OCI-LY7 (cell line): ENCODE measurements around the gene WNT6.

ENCODE experiments used
- CTCF ChIP-seq: fragments of 200-600 bp; sonication (generic); conservative IDR thresholded peaks from 2 replicates; pipeline ENCODE4 v1.5.1; 2014; ENCODE audit warnings: mild to moderate bottlenecking, antibody characterized with exemption, low read length, moderate library complexity, mixed read lengths
- EZH2phosphoT487 ChIP-seq: fragments of 200-600 bp; sonication (generic); IDR thresholded peaks from 2 replicates; pipeline ENCODE4 v1.6.1; 2018; ENCODE audit warnings: low read depth, borderline replicate concordance, mild to moderate bottlenecking, mixed run types, antibody characterized with exemption, low read length, moderate library complexity, mixed read lengths

DNA sequence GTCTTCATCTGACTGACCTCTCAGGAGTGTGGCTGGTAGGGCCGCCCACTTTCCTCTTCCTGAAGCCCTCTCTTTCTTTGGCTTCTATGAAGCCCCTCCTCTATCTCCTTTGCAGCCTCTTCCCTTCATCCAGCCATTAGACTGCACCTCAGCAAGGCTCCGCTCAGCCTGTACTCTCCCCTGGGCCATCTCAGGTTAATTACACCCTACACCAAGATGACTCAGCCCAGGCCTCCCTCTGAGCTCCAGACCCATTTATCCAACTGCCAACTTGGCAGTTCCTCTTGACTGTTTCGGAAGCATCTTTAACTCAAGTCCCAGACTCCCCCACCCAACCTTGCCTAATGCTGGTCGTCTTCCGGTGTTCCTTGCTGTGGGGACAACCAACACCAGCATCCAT, 5.8 kb upstream of the WNT6 start:
- TF ChIP-seq CTCF (no peak), EZH2phosphoT487 (no peak)
